Activated naive CD4-positive, alpha-beta T cell treated with Interleukin-2 at 50 U/mL for 16 hours (primary cell): ENCODE data around the gene TCHP.

Source experiments
- DNase-seq: peaks from one replicate; pipeline ENCODE4 v3.0.0-alpha.2; 2020

Gene TCHP

DNA sequence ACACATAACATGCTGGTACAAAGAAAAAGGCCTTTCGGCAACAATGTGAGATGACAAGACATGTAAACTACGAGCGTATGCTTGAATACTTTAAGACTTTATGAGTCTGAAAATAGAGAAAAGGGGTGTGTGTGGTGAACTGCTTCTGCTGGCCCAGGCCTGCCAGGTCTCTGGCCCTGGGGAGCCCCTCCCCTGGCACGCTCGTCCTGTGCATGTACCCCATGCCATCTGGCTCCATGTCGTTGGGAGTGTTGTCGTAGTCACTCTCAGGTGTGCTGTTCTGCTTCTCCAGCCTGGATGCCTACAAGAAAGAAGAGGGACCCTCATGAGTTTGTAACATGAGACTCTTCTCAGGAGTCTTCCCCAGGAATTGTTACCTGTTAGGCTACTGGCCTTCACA, 38.9 kb downstream of the TCHP start:
- no peak for DNase-seq

DNA sequence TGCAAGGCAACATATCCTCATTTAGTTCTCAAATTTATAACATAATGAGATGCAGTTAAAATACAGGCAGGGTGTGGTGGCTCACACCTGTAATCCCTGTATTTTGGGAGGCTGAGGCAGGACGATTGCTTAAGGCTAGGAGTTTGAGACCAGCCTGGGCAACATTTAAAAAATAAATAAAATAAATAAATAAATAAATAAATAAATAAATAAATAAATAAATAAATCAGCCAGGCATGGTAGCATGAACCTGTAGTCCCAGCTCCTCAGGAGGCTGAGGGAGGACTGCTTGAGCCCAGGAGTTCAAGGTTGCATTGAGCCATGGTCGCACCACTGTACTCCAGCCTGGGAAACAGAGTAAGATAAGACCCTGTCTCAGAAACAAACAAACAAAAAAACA, 39.4 kb downstream of the TCHP start:
- DNase-seq, result no peak

DNA sequence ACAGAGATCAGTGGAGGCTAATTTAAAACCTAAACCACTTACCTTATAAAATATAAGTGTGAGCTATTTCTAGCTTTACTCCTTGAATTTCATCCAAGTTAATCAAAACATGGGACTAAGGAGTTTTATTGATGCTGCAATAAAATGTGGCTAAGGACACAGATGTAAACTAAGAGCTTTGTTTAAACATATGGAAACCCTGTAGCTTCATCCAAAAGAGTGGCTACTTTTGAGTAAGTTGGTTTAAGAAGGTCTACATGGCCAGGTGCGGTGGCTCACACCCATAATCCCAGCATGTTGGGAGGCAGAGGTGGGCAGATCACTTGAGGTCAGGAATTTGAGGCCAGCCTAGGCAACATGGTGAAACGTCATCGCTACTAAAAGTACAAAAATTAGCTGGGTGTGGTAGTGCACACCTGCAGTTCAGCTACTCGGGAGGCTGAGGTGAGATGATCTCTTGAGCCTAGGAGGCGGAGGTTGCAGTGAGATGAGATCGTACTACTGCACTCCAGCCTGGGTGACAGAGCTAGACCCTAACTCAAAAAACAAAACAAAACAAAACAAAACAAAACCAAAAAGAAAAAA, 40.4 kb downstream of the TCHP start:
- DNase-seq, result no peak

DNA sequence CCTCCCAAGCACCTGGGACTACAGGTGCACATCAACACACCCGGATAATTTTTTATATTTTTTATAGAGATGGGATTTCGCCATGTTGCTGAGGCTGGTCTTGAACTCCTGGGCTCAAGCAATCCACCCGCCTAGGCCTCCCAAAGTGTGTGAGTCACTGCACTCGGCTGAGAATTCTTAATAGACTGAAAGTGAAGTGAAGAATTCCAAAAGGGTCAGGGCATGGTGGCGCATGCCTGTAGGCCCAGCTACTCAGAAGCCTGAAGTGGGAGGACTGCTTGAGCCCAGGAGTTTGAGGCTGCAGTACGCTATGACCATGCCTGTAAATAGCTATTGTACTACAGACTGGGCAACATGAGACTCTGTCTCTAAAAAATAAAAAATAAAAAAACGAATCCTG, 43.7 kb downstream of the TCHP start:
- no peak for DNase-seq

DNA sequence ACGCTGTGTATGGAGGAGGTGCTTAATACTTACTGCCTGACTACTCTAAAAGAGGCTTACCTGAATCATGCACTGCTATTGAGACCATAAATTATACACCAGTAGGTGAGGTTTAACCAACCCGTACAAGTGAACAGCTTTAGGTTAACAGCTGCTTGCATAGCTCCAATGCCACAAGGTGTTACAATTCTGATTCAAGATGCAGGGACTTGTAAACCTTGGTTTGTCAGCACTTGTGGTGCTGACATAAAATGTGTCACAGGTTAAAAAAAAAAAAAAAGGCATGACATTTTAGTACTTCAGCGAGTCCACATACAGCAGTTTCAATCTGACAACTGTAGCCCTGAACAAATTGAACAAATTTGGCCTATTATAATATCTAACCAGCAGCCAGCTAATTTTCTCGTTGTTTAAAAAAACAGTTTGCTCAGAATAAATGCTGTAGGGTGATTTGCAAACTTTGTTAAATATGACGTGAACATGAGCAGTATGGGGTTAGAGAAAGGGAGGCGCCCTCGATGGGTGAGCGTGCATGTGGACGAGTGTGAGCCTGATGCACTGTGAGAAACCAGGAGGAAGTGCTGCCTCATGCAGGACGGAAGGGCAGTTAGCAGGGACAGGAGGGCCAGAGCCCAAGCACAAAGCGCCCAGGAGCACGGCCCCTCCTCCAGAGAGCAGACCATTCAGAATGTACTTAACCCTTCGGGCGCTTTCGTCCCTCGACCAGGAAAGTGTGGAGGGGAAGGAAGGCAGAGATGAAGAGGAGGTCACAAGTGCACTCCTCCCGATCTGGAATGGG, 44.7 kb downstream of the TCHP start:
- no peak for DNase-seq

DNA sequence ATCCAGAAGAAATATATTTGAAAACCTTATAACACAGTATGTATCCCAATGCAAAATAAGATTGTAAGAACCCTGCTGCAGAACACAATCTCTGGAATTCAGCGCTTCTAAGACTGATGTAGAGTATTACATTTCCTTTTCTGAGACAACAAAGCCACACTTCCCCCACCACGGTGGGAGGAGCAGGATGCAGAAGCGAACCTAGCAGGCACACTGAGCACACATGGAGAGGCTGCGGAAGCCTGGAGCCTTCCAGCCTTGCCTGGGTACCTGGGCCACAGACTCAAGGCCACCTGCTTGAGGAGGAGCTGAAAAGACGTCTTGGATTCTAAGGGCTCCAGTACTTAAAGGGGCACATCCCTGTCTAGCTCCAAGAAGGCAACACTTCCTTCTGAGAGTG, 46.4 kb downstream of the TCHP start:
- no peak for DNase-seq

DNA sequence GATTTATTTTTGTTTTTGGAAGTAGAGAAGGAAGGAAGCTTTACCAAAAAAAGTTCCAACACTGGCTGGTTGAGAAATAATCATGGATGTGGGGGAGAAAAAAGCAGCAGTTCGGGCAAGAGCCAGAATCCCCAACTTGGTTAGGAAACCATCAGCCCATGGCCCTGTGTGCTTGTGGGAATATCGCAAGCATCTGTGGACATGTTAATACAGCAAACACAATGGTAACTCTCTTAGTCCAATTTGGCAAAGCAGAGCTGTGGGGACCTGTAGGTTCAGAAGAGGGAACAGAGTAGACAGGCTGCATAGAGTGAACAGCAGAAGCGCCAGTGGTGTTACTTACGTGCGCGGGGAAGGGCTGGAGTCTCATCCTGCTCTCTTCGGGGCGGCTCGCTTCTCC, 46.8 kb downstream of the TCHP start:
- no peak for DNase-seq

DNA sequence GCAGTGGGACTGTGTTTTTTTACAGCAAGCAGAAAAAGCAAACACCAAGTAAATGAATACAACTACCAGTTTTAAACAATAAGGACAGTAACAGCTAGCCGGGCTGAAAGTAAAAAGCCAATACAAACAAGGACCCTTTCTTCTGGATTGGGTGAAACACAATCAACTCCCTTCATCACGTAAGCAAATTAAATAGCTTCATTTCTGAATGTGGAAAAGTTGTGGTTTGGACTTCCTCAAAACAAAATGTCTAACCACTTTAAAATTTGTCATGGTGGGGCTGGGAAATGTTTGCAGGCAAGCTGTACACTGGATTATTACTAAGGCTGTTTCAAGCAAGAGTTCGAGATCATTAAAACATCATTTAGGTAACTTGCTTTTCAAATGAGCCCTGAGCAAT, 47.4 kb downstream of the TCHP start:
- no peak for DNase-seq

DNA sequence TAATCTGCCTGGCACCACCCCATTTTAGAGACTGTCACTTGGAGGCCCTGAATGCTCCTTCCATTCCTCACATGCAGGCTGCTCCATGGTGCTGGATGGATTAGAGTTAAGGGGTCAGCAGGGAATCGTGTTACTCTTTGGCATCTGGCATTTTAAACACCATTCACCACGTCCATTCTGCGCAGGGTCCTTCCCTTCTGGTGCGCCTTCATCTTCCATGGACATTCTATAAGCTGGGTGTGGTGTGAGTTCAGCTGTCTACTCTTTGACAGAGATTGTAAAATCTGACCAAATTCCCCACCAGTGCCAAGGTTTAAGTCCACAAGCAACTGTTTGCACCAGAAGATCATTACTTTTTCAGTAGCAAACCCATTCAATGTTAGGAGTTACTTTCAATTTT, 48.3 kb downstream of the TCHP start:
- DNase-seq, result no peak

DNA sequence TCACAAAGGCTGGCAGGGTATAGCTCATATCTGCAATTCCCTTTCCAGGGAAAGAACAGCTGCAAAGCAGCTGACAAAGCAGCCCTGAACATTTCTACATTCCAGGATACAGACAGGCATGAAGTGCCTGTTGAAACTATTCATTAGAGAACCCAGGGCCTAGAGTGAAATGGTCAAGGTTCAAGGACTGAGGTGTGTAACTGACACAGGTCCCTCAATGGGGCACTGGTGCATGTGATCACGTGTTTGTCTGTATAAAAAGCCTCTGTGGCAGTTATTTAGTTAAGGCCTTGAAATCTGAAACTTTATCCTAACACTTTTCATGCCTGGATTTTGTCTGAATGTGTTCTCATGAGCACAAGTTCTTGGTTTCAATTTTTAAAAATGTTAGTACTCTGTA, 49.0 kb downstream of the TCHP start:
- DNase-seq, result no peak

DNA sequence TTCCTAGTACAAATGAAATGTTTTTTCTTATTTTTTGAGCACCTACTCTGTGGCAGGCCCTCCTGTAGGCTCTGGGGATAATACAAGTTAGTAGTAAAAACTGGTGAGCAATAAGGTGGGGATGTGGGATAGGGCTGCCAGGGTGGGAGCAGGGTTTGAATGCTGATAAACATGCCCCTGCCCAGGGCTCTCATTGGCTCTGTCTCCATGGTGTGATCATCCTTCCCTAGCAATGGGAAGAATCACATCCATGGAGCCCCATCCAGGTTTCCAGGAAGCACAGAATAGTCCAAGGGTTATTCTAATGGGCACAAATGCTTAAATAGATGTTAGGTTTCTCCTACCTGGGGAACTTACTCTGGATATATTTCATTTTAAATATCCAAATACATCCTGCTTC, 50.6 kb downstream of the TCHP start:
- DNase-seq, result no peak

DNA sequence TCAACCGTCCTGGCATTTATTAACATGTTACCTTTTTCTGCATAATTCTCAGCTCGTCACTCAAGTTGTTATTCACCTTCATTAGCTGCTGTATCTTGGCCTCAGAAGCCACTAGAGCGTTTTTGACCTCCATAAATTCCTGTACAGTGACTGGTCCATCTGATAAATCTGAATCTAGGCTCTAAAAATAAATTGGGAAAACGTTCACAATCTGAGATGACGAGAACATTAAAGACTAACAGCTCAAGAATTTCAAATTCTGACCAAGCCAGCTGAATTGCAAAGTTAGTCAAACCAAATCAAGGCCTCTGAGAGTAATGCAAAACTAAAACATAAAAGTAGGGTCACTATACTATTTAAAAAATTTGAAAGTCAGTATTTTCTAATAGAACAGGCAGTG, 51.1 kb downstream of the TCHP start:
- DNase-seq, result no peak

DNA sequence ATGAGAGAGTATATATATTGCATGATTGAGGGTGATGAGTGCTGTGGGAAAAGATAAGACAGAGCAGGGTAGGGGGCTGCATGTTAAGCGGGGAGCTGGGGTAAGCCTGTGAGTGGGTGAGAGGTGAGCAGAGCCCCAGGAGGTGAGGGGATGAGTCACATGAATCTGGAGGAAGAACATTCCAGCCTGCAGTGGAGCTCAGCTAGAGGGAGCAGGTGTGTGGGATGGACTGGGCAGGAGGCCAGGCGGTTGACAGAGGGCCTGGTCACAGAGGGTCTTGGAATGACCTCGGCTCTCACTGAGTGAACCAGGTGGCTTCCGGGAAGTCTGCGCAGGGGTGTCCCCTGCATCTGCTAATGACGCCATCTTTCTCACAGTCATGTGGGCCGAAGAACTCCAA, 51.7 kb downstream of the TCHP start:
- DNase-seq, result no peak

DNA sequence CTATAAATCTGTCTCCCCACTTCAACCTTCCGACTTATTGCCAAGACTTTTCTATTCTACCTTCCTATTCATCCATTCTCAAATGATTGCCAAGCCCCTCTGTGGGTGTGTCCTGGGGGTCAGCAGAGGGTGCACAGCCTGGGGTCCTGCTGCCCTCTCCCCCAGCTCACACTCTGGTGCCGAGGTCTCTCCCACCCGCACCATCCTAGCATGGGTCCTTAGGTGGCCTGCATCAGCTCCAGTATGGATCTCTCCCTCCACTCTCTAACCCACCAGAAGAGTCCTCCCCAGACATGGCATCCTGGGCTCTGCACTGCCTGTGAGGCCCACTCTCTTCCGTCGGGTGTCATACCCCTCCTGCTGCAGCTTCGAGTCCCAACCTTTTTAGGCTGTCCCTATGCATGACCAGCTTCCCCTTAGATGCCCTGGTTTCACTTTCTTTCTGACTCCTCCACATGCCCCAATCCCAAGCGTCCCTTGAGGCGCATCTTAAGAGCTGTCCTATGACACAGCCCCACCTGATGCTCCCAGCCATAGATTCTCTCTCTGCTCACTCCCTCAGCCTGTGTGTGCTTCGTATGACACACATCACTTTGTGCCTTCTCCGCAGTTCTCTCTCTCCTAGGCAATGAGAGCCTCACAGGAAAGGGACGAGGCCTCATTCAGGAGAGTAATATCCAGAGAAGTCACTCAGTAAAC, 52.2 kb downstream of the TCHP start:
- no peak for DNase-seq

DNA sequence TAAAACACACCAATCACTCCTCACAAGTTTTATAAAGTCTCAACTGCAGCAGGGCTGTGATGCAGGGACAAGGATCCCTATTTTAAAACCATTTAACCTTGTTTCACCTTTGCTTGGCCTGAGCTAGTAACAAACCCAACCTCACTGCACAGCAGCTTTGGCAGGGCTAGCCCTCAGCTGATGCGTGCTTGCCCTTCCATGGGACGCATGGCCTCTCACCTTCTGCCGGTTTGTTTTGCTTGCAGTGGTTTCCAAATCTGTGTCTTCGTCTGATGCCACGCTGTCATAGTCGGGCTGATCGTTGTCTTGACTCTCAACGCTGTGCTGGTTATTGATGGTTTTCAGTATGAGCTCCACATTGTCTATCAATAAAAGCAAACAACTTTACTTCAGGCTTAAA, 52.8 kb downstream of the TCHP start:
- no peak for DNase-seq

DNA sequence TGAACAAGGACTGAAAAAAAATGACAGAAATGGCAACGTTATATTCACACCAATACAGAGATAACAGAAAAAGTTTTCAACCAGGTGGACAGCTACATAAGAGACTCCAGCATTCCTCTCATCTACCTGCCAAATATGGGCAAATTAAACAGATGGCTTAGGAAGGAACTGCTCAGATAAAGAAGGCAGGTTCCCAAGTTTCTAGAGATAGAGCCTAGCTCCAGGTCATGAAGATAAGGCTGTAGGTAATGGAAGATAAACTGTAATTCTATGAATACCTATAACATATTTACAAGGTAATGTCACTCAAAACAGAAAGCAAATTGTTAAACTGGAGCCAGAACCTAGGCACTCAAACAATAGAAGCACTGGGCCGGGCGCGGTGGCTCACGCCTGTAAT, 53.6 kb downstream of the TCHP start:
- no peak for DNase-seq

DNA sequence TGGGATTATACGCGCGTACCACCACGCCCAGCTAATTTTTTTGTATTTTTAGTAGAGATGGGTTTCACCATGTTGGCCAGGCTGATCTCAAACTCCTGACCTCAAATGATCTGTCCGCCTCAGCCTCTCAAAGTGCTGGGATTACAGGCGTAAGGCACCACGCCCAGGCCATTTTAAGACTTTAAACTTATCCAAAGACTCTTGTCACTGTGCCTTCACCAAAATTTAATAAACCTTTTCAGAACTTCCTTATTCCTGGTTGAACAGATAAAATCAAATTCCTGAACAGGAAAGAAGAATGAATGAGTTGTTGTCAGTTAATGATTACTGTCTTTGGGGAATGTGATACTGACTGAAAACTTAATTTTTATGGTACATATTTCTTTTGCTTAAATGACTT, 58.3 kb downstream of the TCHP start:
- no peak for DNase-seq

DNA sequence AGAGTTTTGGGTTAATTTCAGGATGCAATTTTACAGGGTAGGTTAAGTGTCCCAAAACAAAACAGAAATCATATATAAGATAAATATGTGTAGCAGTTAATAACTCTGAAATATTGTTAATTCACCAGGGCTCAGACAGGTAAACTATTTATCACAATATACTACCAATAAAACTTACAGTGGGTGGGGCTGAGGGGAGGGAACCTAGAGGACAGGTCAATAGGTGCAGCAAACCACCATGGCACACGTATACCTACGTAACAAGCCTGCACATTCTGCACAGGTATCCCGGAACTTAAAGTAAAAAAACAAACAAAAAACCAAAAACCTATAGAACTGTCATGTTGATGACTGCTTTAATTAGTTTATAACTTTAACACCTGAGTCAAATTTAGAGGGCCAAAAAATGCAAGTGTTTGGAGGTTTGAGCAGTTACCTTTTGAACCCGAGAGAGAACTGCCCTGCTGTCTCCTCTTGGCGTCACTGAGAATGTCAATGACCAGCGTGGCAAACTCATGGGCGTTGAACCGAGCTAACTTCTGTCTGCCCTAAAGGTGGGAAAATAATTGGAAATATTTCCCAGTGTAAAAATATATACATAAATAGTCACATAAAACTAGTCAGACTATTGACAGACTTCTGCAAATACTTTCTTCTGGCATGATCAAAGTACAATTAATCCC, 59.5 kb downstream of the TCHP start:
- no peak for DNase-seq

DNA sequence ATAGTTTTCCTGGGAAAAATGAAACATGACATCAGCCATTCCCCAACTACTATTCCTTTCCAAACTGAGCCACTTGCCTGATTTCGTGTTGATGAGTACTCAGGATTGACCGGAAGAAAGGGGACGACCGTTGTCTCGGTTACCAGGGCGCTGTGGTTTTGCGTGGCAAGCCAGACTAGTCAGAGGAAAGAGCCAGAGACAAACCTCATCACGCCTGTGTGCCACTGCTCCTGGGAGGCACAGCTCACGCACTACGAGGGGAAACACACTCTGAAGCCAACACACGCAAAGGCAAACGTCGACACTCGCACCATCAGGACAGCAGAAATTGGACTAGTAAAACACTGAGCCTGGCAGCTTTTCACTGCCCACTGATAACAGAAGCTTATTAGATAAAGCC, 61.1 kb downstream of the TCHP start:
- DNase-seq, result no peak

DNA sequence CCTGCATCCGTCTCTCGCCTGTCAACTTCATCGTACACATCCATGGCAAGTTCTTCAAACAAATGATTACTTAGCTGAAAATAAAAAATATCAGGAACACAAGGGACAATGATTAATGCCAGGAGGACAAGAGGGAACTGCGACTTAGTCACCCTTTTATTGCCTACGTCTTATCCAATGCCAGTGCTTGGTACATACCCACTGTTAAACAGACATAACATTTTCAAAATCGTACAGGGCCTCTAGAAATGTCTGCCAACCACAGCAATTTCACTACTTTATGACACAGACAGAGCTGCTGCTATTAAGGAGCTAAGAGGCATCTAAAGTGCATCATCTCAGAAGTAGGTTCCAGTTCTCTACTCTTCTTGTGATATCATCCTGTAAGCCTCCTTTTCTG, 61.5 kb downstream of the TCHP start:
- DNase-seq, result no peak

DNA sequence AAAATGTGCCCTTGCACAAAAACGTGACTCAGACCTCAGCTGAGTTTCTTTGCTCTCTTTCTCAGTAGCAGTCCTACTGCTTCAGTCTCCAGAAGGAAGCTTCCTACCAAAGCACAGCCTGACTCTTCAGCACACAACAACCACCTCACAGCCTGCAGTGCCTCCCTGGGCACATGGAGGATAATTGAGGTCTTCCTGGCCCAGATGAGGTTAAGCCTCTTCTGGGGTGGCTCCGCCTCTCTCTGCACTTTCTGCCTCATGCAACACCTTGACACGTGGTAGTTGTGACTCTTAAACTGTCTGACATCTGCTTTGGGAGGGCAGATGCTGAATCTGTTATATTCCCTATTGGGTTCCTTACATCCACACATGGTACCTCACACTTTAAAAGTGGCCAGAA, 62.3 kb downstream of the TCHP start:
- DNase-seq, result no peak

DNA sequence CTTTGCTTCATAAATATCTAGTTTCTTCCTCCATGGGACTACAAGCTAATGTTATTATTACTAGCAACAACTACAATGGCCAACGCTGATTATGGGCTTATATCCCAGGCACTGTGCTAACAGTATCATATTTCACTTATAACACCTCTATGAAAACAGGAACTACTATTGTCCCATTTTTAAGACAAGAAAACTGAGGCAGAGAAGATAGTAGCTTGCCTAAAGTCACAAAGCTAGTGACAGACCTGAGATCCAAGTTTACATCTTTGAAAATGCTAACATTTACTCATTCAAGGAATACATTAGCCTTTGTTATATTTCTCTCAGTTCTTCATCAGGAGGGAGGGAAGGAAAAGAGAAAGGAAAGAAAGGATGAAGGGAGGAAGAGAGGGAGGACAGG, 63.3 kb downstream of the TCHP start:
- DNase-seq, result no peak

DNA sequence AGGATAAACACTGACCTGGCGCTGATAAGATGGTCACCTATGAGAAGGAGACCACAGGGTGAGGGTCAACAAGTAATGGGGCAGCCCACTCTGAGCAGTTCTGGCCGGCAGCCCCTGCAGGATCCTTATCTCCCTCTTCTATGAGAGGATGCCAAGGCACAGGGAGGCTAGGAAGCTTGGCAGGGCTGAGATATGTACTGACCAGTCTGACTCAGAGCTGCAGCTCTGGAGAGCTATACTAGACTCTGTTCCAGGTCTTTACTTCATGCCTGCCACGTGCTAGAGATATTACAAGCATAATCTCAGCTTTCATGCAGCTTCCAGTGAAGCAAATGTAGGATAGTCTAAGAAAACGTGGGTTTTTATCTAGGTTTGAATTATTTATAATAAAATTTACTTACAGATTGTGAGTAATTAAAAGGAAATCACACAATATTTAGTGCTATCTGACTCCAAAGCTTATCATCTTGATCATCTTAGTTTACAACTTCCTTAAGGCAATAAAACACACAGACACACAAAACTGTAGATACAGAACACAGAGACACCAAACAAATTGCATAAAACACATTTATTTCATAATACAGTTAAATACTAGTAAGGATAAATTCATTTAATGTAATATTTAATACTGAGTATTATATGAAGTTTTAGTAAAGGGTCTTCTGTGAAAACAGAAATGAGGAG, 63.8 kb downstream of the TCHP start:
- no peak for DNase-seq
